OCI-LY3 (cell line): Measurements from ENCODE around the gene ALG1.

ENCODE experiments used
- H2AFZ ChIP-seq: fragments of 200-600, 300-600 bp; shearing (Covaris generic); 2 replicates; pipeline ENCODE4 v1.6.0; 2014; ENCODE audit warnings: antibody characterized with exemption, low read depth, low read length
- H3K27ac ChIP-seq: fragments of 200-600, 300-600 bp; sonication (generic); 2 replicates; pipeline ENCODE4 v1.5.1; 2014; ENCODE audit warnings: mild to moderate bottlenecking, low read length, moderate library complexity, mixed read lengths
- H3K27me3 ChIP-seq: fragments of 200-600, 300-600 bp; sonication (generic); 2 replicates; pipeline ENCODE4 v1.6.1; 2014; ENCODE audit warnings: low read depth, low read length, mixed read lengths
- H3K36me3 ChIP-seq: fragments of 200-600, 300-600 bp; sonication (generic); replicated peaks from 2 replicates; pipeline ENCODE3; 2014; ENCODE audit warnings: low read depth, low read length, mixed read lengths
- H3K4me1 ChIP-seq: fragments of 300-600, 200-600 bp; sonication (generic); 2 replicates; pipeline ENCODE4 v1.6.1; 2014; ENCODE audit warnings: low read length, mixed read lengths
- H3K4me2 ChIP-seq: fragments of 200-600, 300-600 bp; sonication (generic); 2 replicates; pipeline ENCODE4 v1.6.1; 2014; ENCODE audit warnings: low read length, mixed read lengths
- H3K4me3 ChIP-seq: fragments of 300-600, 200-600 bp; sonication (generic); 2 replicates; pipeline ENCODE4 v1.5.1; 2014; ENCODE audit warnings: antibody characterized with exemption, mild to moderate bottlenecking, low read length, moderate library complexity
- H3K79me2 ChIP-seq: fragments of 300-600, 200-600 bp; shearing (Covaris generic); 2 replicates; pipeline ENCODE4 v1.6.1; 2014; ENCODE audit warnings: mild to moderate bottlenecking, low read length, mixed read lengths
- H3K9ac ChIP-seq: fragments of 300-600, 200-600 bp; shearing (Covaris generic); 2 replicates; pipeline ENCODE4 v1.6.0; 2014; ENCODE audit warnings: mild to moderate bottlenecking, low read length, moderate library complexity
- H3K9me3 ChIP-seq: fragments of 200-600, 300-600 bp; shearing (Covaris generic); 2 replicates; pipeline ENCODE4 v1.6.1; 2014; ENCODE audit warnings: low read length, mixed read lengths; ENCODE audit not compliant: insufficient read depth
- H4K20me1 ChIP-seq: fragments of 200-600, 300-600 bp; sonication (generic); 2 replicates; pipeline ENCODE4 v1.6.1; 2016; ENCODE audit warnings: low read length, mixed read lengths; ENCODE audit not compliant: insufficient read depth
- CTCF ChIP-seq: fragments of 200-600, 300-600 bp; sonication (generic); IDR thresholded peaks from 2 replicates; pipeline ENCODE4 v1.5.1; 2014; ENCODE audit warnings: antibody characterized with exemption, low read length, low read depth
- EZH2phosphoT487 ChIP-seq: fragments of 200-600 bp; shearing (Covaris generic); IDR thresholded peaks from 2 replicates; pipeline ENCODE4 v1.6.1; 2018; ENCODE audit warnings: antibody characterized with exemption, mixed run types, low read depth

The ALG1 gene

GRCh38 chr16:5026664-5027063 lies 45.0 kb upstream of the ALG1 start:
- Histone ChIP-seq H3K9ac (no peak overlapping the region), H3K4me2 (no peak overlapping the region), H3K4me3 (no peak overlapping the region), H3K9me3 (no peaks in the 10 kb centered on the region), H4K20me1 (no peaks in the 10 kb centered on the region), H3K36me3 (no peaks in the 10 kb centered on the region), H2AFZ (no peak overlapping the region), H3K27me3 (no peaks in the 10 kb centered on the region), H3K27ac (no peak overlapping the region), H3K4me1 (peaks cover 3% of the 10 kb centered on the region; the same call in 1 of the 2 replicates), H3K79me2 (no peaks in the 10 kb centered on the region)
- TF ChIP-seq CTCF = no peak
- no peak for TF ChIP-seq EZH2phosphoT487

GRCh38 chr16:5027086-5027485 lies 44.6 kb upstream of the ALG1 start:
- H3K27ac ChIP-seq = no peak overlapping the region
- no peaks in the 10 kb centered on the region for H3K36me3 ChIP-seq
- no peak overlapping the region for H3K4me2 ChIP-seq
- H3K27me3 ChIP-seq = no peaks in the 10 kb centered on the region
- no peaks in the 10 kb centered on the region for H3K9me3 ChIP-seq
- H3K4me3 ChIP-seq = no peak overlapping the region
- peaks cover 3% of the 10 kb centered on the region; the same call in 1 of the 2 replicates for H3K4me1 ChIP-seq
- H2AFZ ChIP-seq = no peak overlapping the region
- H3K9ac ChIP-seq = no peak overlapping the region
- H4K20me1 ChIP-seq = no peaks in the 10 kb centered on the region
- H3K79me2 ChIP-seq = no peaks in the 10 kb centered on the region
- no peak for TF ChIP-seq CTCF
- no peak for TF ChIP-seq EZH2phosphoT487

GRCh38 chr16:5027575-5028235 lies 43.9 kb upstream of the ALG1 start:
- H3K4me2 ChIP-seq = no peak overlapping the region
- TF ChIP-seq CTCF = no peak
- TF ChIP-seq EZH2phosphoT487 = no peak
- H3K27ac ChIP-seq = no peak overlapping the region
- H3K36me3 ChIP-seq = no peaks in the 10 kb centered on the region
- H3K9ac ChIP-seq = no peak overlapping the region
- H3K79me2 ChIP-seq = no peaks in the 10 kb centered on the region
- no peaks in the 10 kb centered on the region for H3K27me3 ChIP-seq
- H2AFZ ChIP-seq = no peak overlapping the region
- no peaks in the 10 kb centered on the region for H4K20me1 ChIP-seq
- no peaks in the 10 kb centered on the region for H3K9me3 ChIP-seq
- H3K4me1 ChIP-seq = peaks cover 5% of the 10 kb centered on the region; the same call in 1 of the 2 replicates
- H3K4me3 ChIP-seq = no peak overlapping the region

- no peak overlapping the region for H2AFZ ChIP-seq
- H3K27me3 ChIP-seq = no peaks in the 10 kb centered on the region
- H4K20me1 ChIP-seq = no peaks in the 10 kb centered on the region
- H3K4me1 ChIP-seq = peaks cover 9% of the 10 kb centered on the region
- H3K4me3 ChIP-seq = no peak overlapping the region
- no peaks in the 10 kb centered on the region for H3K36me3 ChIP-seq
- H3K9ac ChIP-seq = no peak overlapping the region
- no peak for TF ChIP-seq CTCF
- TF ChIP-seq EZH2phosphoT487 = no peak
- no peaks in the 10 kb centered on the region for H3K79me2 ChIP-seq
- H3K9me3 ChIP-seq = no peaks in the 10 kb centered on the region
- H3K4me2 ChIP-seq = no peak overlapping the region
- H3K27ac ChIP-seq = no peak overlapping the region
Observed at GRCh38 chr16:5028950-5029475, 42.6 kb upstream of the ALG1 start.
